HepG2 (cell line): Measurements from ENCODE around the gene TPPP3. TPM values are rescaled to one million over a fixed set of nuclear protein-coding genes. Genes with fewer than 3 reads are reported as not detected.

Experiments
- AHR ChIP-seq: IDR thresholded peaks from 2 replicates; pipeline ENCODE4 v1.6.1; 2018; ENCODE audit warnings: missing genetic modification reagents, missing compliant biosample characterization
- FOSL2 ChIP-seq: sonication (generic); formaldehyde crosslinking; IDR thresholded peaks from 2 replicates; pipeline ENCODE4 v1.4.0; 2020; ENCODE audit warnings: missing genetic modification reagents
- GTF3A ChIP-seq: sonication (generic); formaldehyde crosslinking; conservative IDR thresholded peaks from 2 replicates; pipeline ENCODE4 v1.4.0; 2020; ENCODE audit warnings: mild to moderate bottlenecking, missing genetic modification reagents
- KLF16 ChIP-seq, 2 experiments: sonication (generic) in 1 of 2; formaldehyde crosslinking in 1 of 2; IDR thresholded peaks; 2 replicates each; pipeline versions ENCODE4 v1.6.1 to v1.8.0; 2016 to 2023; ENCODE audit warnings: missing genetic modification reagents in 2 of 2, missing compliant biosample characterization in 1 of 2
- MAZ ChIP-seq, 2 experiments: sonication (generic) in 1 of 2; formaldehyde crosslinking in 1 of 2; IDR thresholded peaks; 2 replicates each; pipeline versions ENCODE4 v1.5.0 to v1.6.1; 2012 to 2020; ENCODE audit warnings: low read depth in 2 of 2, mild to moderate bottlenecking in 2 of 2, borderline replicate concordance in 1 of 2, improper control_type of control experiment in 1 of 2, low read length in 1 of 2, missing genetic modification reagents in 1 of 2, moderate library complexity in 1 of 2
- NCOR1 ChIP-seq: fragments of 200-600 bp; sonication (generic); IDR thresholded peaks from 2 replicates; pipeline ENCODE4 v1.7.0; 2017; ENCODE audit warnings: antibody characterized with exemption, low read length, borderline replicate concordance
- NR2F1 ChIP-seq, 2 experiments: fragments of 450-650 bp in 1 of 2; formaldehyde crosslinking in 1 of 2; IDR thresholded peaks; 2 replicates each; pipeline versions ENCODE4 v1.5.0 to v1.6.1; 2016 to 2020; ENCODE audit warnings: mild to moderate bottlenecking in 1 of 2, missing compliant biosample characterization in 1 of 2, missing genetic modification reagents in 1 of 2, moderate library complexity in 1 of 2
- PHF20 ChIP-seq: sonication (generic); formaldehyde crosslinking; IDR thresholded peaks from 2 replicates; pipeline ENCODE4 v1.5.0; 2020; ENCODE audit warnings: mild to moderate bottlenecking, missing genetic modification reagents
- RBFOX2 ChIP-seq: fragments of 200-400 bp; formaldehyde crosslinking; IDR thresholded peaks from 2 replicates; pipeline ENCODE4 v1.6.1; 2017; ENCODE audit warnings: low read depth, mild to moderate bottlenecking, low read length
- SAP130 ChIP-seq: IDR thresholded peaks from 2 replicates; pipeline ENCODE4 v1.6.1; 2016; ENCODE audit warnings: low read depth
- SP5 ChIP-seq: IDR thresholded peaks from 2 replicates; pipeline ENCODE4 v1.6.1; 2016; ENCODE audit warnings: low read depth, borderline replicate concordance
- ZNF12 ChIP-seq: sonication (generic); formaldehyde crosslinking; IDR thresholded peaks from 2 replicates; pipeline ENCODE4 v1.5.0; 2020; ENCODE audit warnings: missing genetic modification reagents
- ZNF501 ChIP-seq: sonication (generic); formaldehyde crosslinking; IDR thresholded peaks from 2 replicates; pipeline ENCODE4 v1.5.1; 2020; ENCODE audit warnings: mild to moderate bottlenecking, moderate library complexity, missing genetic modification reagents
- ZNF792 ChIP-seq: IDR thresholded peaks from 2 replicates; pipeline ENCODE4 v1.6.1; 2016
- polyA plus RNA-seq, 8 experiments: library from polyadenylated mRNA; depleted of rRNA in 3 of 8; stranded (reverse) in 7 of 8; unstranded in 1 of 8; fragments of >200 nt; fragmentation: Illumina TruSeq in 4 of 8; extraction: Trizol in 4 of 8; gene quantifications; 2 replicates each; pipeline versions ENCODE4 v1.2.1 to v1.2.3, GENCODE V29; 2011 to 2016; ENCODE audit warnings: low read depth in 4 of 8, missing spikeins in 1 of 8, mixed read lengths in 1 of 8; ENCODE audit not compliant: insufficient read depth in 1 of 8
- total RNA-seq, 5 experiments: library from RNA; depleted of rRNA; stranded (reverse); fragments of >200 nt; fragmentation: Illumina TruSeq; extraction: Trizol; gene quantifications; 2 replicates each; pipeline ENCODE4 v1.2.3, GENCODE V29; 2016; ENCODE audit warnings: low read depth in 1 of 5
- TF ChIP-seq, protein P1 (sequence below): IDR thresholded peaks from 2 replicates; pipeline ENCODE4 v1.6.1; 2016; ENCODE audit warnings: low read depth, missing genetic modification reagents, missing compliant biosample characterization
- TF ChIP-seq, protein P2 (sequence below): sonication (generic); formaldehyde crosslinking; IDR thresholded peaks from 2 replicates; pipeline ENCODE4 v1.4.0; 2020; ENCODE audit warnings: mild to moderate bottlenecking, missing genetic modification reagents
- TF ChIP-seq, protein P3 (sequence below): sonication (generic); formaldehyde crosslinking; IDR thresholded peaks from 2 replicates; pipeline ENCODE4 v1.8.1; 2023; ENCODE audit warnings: mild to moderate bottlenecking, missing genetic modification reagents, borderline replicate concordance
- TF ChIP-seq, protein P4 (sequence below): sonication (generic); formaldehyde crosslinking; IDR thresholded peaks from 2 replicates; pipeline ENCODE4 v1.5.0; 2020; ENCODE audit warnings: mild to moderate bottlenecking, missing genetic modification reagents, moderate library complexity

The TPPP3 gene
- total and polyA plus RNA-seq, 2 of the 13 experiments (the other 11 are each of a cell fraction or from before 2014, with no cell fraction given), result 0.16 to 0.44 TPM

DNA sequence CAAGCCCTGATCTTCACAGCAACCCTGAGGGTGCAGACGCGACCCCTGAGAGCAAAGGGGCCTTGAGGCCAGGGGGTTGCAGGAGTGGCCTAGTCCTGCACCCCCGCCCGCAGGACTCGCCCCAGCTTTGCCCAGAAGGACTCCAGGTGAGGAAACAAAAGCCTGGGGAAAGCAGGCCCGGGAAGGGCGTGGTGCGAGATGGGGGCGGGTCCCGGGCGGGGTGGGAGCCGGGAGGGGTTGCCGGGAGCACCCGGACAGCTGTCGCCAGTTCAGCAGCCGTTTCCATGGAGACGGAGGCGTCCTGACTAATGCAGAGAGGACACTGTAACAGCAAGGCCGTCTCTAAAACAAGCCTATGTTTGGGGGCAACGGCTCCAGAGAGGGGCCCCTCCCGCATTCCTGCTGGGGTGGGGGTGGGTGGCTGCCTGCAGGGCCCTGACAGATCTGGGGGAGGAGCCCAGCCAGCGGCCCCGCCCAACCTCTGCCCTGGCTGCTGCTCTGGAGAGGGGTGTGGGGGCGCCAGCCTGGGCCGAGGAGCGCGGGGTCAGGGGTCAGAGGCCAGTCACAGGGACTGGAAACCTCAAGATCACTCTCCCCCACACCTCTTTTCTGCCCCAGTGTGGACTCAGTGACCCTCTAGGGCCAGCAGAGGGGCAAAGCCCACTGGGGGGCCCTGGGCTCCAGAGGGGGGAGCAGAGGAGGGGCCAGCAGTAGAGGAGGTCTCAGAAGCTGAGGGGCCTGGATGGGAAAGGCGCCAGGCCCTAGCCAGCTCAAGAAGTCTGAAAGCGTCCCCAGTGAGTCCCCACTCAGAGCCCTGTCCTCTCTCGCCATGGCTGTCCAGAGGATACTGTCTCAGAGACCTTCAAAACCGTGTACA is 3.1 kb upstream of the TPPP3 start (continued):
- TF ChIP-seq AHR, result 0 out of 2 replicates have a peak, but pooled peaks have one; percentile 17
- 0 out of 2 replicates have a peak, but pooled peaks have one; percentile 41 for TF ChIP-seq ZNF792 (CRISPR knock-in tag)
- TF ChIP-seq, protein P1, sequence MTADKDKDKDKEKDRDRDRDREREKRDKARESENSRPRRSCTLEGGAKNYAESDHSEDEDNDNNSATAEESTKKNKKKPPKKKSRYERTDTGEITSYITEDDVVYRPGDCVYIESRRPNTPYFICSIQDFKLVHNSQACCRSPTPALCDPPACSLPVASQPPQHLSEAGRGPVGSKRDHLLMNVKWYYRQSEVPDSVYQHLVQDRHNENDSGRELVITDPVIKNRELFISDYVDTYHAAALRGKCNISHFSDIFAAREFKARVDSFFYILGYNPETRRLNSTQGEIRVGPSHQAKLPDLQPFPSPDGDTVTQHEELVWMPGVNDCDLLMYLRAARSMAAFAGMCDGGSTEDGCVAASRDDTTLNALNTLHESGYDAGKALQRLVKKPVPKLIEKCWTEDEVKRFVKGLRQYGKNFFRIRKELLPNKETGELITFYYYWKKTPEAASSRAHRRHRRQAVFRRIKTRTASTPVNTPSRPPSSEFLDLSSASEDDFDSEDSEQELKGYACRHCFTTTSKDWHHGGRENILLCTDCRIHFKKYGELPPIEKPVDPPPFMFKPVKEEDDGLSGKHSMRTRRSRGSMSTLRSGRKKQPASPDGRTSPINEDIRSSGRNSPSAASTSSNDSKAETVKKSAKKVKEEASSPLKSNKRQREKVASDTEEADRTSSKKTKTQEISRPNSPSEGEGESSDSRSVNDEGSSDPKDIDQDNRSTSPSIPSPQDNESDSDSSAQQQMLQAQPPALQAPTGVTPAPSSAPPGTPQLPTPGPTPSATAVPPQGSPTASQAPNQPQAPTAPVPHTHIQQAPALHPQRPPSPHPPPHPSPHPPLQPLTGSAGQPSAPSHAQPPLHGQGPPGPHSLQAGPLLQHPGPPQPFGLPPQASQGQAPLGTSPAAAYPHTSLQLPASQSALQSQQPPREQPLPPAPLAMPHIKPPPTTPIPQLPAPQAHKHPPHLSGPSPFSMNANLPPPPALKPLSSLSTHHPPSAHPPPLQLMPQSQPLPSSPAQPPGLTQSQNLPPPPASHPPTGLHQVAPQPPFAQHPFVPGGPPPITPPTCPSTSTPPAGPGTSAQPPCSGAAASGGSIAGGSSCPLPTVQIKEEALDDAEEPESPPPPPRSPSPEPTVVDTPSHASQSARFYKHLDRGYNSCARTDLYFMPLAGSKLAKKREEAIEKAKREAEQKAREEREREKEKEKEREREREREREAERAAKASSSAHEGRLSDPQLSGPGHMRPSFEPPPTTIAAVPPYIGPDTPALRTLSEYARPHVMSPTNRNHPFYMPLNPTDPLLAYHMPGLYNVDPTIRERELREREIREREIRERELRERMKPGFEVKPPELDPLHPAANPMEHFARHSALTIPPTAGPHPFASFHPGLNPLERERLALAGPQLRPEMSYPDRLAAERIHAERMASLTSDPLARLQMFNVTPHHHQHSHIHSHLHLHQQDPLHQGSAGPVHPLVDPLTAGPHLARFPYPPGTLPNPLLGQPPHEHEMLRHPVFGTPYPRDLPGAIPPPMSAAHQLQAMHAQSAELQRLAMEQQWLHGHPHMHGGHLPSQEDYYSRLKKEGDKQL (CRISPR knock-in tag), result no peak
- TF ChIP-seq MAZ (IDR thresholded peaks at IDR 0.05; ENCODE audit: borderline replicate concordance, low read depth, low read length), result peak; percentile 98
- TF ChIP-seq MAZ (CRISPR knock-in tag; IDR thresholded peaks at IDR 0.05; ENCODE audit: low read depth), result no peak
- TF ChIP-seq, protein P2, sequence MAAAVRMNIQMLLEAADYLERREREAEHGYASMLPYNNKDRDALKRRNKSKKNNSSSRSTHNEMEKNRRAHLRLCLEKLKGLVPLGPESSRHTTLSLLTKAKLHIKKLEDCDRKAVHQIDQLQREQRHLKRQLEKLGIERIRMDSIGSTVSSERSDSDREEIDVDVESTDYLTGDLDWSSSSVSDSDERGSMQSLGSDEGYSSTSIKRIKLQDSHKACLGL (CRISPR knock-in tag), result 0 out of 2 replicates have a peak, but pooled peaks have one; percentile 24
- TF ChIP-seq NR2F1 (CRISPR knock-in tag; IDR thresholded peaks at IDR 0.05), result peak; percentile 14 to 59; a peak in 2 of 4 replicates
- TF ChIP-seq, protein P3, sequence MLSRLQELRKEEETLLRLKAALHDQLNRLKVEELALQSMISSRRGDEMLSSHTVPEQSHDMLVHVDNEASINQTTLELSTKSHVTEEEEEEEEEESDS (CRISPR knock-in tag), result no peak
- 0 out of 4 replicates have a peak, but pooled peaks of 1 of the 2 experiments have one; percentile 39 for TF ChIP-seq KLF16 (CRISPR knock-in tag; IDR thresholded peaks at IDR 0.05)
- TF ChIP-seq PHF20 (CRISPR knock-in tag), result no peak
- TF ChIP-seq, protein P4, sequence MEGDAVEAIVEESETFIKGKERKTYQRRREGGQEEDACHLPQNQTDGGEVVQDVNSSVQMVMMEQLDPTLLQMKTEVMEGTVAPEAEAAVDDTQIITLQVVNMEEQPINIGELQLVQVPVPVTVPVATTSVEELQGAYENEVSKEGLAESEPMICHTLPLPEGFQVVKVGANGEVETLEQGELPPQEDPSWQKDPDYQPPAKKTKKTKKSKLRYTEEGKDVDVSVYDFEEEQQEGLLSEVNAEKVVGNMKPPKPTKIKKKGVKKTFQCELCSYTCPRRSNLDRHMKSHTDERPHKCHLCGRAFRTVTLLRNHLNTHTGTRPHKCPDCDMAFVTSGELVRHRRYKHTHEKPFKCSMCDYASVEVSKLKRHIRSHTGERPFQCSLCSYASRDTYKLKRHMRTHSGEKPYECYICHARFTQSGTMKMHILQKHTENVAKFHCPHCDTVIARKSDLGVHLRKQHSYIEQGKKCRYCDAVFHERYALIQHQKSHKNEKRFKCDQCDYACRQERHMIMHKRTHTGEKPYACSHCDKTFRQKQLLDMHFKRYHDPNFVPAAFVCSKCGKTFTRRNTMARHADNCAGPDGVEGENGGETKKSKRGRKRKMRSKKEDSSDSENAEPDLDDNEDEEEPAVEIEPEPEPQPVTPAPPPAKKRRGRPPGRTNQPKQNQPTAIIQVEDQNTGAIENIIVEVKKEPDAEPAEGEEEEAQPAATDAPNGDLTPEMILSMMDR, result 0 out of 2 replicates have a peak, but pooled peaks have one; percentile 11
- TF ChIP-seq SP5, result peak; percentile 24; the same call in 1 of the 2 replicates
- peak; percentile 29; the same call in 1 of the 2 replicates for TF ChIP-seq FOSL2 (CRISPR knock-in tag)
- TF ChIP-seq SAP130, result peak; percentile 89
- TF ChIP-seq RBFOX2, result no peak
- peak; percentile 78; the same call in 1 of the 2 replicates for TF ChIP-seq ZNF12 (CRISPR knock-in tag)
- TF ChIP-seq GTF3A (CRISPR knock-in tag), result no peak
- TF ChIP-seq NCOR1, result 0 out of 2 replicates have a peak, but pooled peaks have one; percentile 23
- peak; percentile 21; the same call in 1 of the 2 replicates for TF ChIP-seq ZNF501 (CRISPR knock-in tag)
